Activated naive CD4-positive, alpha-beta T cell treated with anti-CD3 and anti-CD28 coated beads, Interleukin-2, amount 10 ng/mL, durations not matched to agents 7 days and 5 days (primary cell): ENCODE measurements around the gene FBXO48.

Source experiments
- CTCF ChIA-PET: fragments of 350-600 bp; sonication (Branson Sonifier 250); formaldehyde crosslinking; loops from one replicate; lab custom pipeline; 2021; ENCODE audit warnings: antibody characterized with exemption; lab: Charles Lee
- DNase-seq: peaks from one replicate; pipeline ENCODE4 v3.0.0-alpha.2; 2020
- H3K27ac Mint-ChIP-seq: one replicate; pipeline ENCODE4 v1.8.0; 2021; ENCODE audit warnings: mild to moderate bottlenecking, moderate library complexity, mixed read lengths
- H3K27me3 Mint-ChIP-seq: one replicate; pipeline ENCODE4 v1.8.0; 2021; ENCODE audit warnings: mild to moderate bottlenecking, mixed read lengths
- H3K36me3 Mint-ChIP-seq: one replicate; pipeline ENCODE4 v1.8.0; 2021; ENCODE audit warnings: mixed read lengths
- H3K4me1 Mint-ChIP-seq: one replicate; pipeline ENCODE4 v1.8.0; 2021; ENCODE audit warnings: mixed read lengths
- H3K4me3 Mint-ChIP-seq: one replicate; pipeline ENCODE4 v1.8.0; 2021; ENCODE audit warnings: mild to moderate bottlenecking, moderate library complexity, mixed read lengths
- H3K9me3 Mint-ChIP-seq: one replicate; pipeline ENCODE4 v1.8.0; 2021; ENCODE audit warnings: mixed read lengths

Gene FBXO48

GRCh38 chr2:68441179-68441993 lies 25.7 kb downstream of the FBXO48 start:
- no peaks in the 10 kb centered on the region for H3K36me3 Mint-ChIP-seq
- H3K9me3 Mint-ChIP-seq: no peaks in the 10 kb centered on the region
- H3K27ac Mint-ChIP-seq: peak overlapping the region; percentile 11
- H3K4me3 Mint-ChIP-seq: no peak overlapping the region
- H3K4me1 Mint-ChIP-seq: peaks cover 7% of the 10 kb centered on the region
- H3K27me3 Mint-ChIP-seq: peaks cover 24% of the 10 kb centered on the region
- DNase-seq: peak; percentile 85
- CTCF ChIA-PET: interaction anchor here (0.7 to 4.2 kb wide), 31 partner anchors 10 to 319 kb away, joined by 3 to 49 read pairs (median 4); no protein-coding TSS in a partner anchor

- no peak for DNase-seq
- CTCF ChIA-PET: interaction anchor here (0.7 kb wide), 1 partner anchor 78 kb away, joined by 3 read pairs; no protein-coding TSS in a partner anchor
- Mint-ChIP-seq H3K4me3 (no peak overlapping the region), H3K9me3 (no peaks in the 10 kb centered on the region), H3K27ac (no peak overlapping the region), H3K4me1 (peaks cover 7% of the 10 kb centered on the region), H3K27me3 (peaks cover 27% of the 10 kb centered on the region), H3K36me3 (no peaks in the 10 kb centered on the region)
These were observed 28.4 kb downstream of the FBXO48 start for GRCh38 chr2:68438455-68439303.

- H3K4me3 Mint-ChIP-seq: no peak overlapping the region
- DNase-seq: no peak
- H3K4me1 Mint-ChIP-seq: peaks cover 3% of the 10 kb centered on the region
- H3K27ac Mint-ChIP-seq: no peak overlapping the region
- no peaks in the 10 kb centered on the region for H3K36me3 Mint-ChIP-seq
- CTCF ChIA-PET: interaction anchor here (0.8 to 0.9 kb wide), 2 partner anchors 55 to 153 kb away, joined by 3 read pairs; no protein-coding TSS in a partner anchor
- H3K27me3 Mint-ChIP-seq: peaks cover 31% of the 10 kb centered on the region
- no peaks in the 10 kb centered on the region for H3K9me3 Mint-ChIP-seq
These were observed 30.8 kb downstream of the FBXO48 start for GRCh38 chr2:68436270-68436669.

GRCh38 chr2:68435615-68436014 lies 31.5 kb downstream of the FBXO48 start:
- peaks cover 32% of the 10 kb centered on the region for H3K27me3 Mint-ChIP-seq
- H3K4me3 Mint-ChIP-seq: no peak overlapping the region
- H3K4me1 Mint-ChIP-seq: peaks cover 3% of the 10 kb centered on the region
- CTCF ChIA-PET: no interaction called here
- DNase-seq: no peak
- H3K27ac Mint-ChIP-seq: no peak overlapping the region
- H3K9me3 Mint-ChIP-seq: no peaks in the 10 kb centered on the region
- H3K36me3 Mint-ChIP-seq: no peaks in the 10 kb centered on the region

GRCh38 chr2:68434981-68435380 lies 32.1 kb downstream of the FBXO48 start:
- H3K36me3 Mint-ChIP-seq: no peaks in the 10 kb centered on the region
- H3K4me1 Mint-ChIP-seq: peaks cover 3% of the 10 kb centered on the region
- peaks cover 28% of the 10 kb centered on the region for H3K27me3 Mint-ChIP-seq
- no peak for DNase-seq
- H3K4me3 Mint-ChIP-seq: no peak overlapping the region
- H3K9me3 Mint-ChIP-seq: no peaks in the 10 kb centered on the region
- H3K27ac Mint-ChIP-seq: no peak overlapping the region
- CTCF ChIA-PET: no interaction called here

GRCh38 chr2:68432696-68433658 lies 34.1 kb downstream of the FBXO48 start:
- no peaks in the 10 kb centered on the region for H3K36me3 Mint-ChIP-seq
- no peak overlapping the region for H3K4me3 Mint-ChIP-seq
- no peak overlapping the region for H3K27ac Mint-ChIP-seq
- no peak for DNase-seq
- no peaks in the 10 kb centered on the region for H3K9me3 Mint-ChIP-seq
- peaks cover 17% of the 10 kb centered on the region for H3K27me3 Mint-ChIP-seq
- CTCF ChIA-PET: interaction anchor here (1.5 kb wide), 1 partner anchor 8 kb away, joined by 11 read pairs; no protein-coding TSS in a partner anchor
- H3K4me1 Mint-ChIP-seq: no peaks in the 10 kb centered on the region

- peaks cover 13% of the 10 kb centered on the region for H3K27me3 Mint-ChIP-seq
- no peak for DNase-seq
- no peaks in the 10 kb centered on the region for H3K36me3 Mint-ChIP-seq
- no peaks in the 10 kb centered on the region for H3K9me3 Mint-ChIP-seq
- no peak overlapping the region for H3K4me3 Mint-ChIP-seq
- no peak overlapping the region for H3K27ac Mint-ChIP-seq
- no peaks in the 10 kb centered on the region for H3K4me1 Mint-ChIP-seq
- CTCF ChIA-PET: interaction anchor here (1.1 to 1.5 kb wide), 2 partner anchors 10 to 75 kb away, joined by 3 to 11 read pairs; no protein-coding TSS in a partner anchor
These were observed 35.6 kb downstream of the FBXO48 start for GRCh38 chr2:68431316-68431972.

GRCh38 chr2:68429311-68429826 lies 37.7 kb downstream of the FBXO48 start:
- H3K27me3 Mint-ChIP-seq: peaks cover 5% of the 10 kb centered on the region
- no peak overlapping the region for H3K27ac Mint-ChIP-seq
- no peak for DNase-seq
- no peaks in the 10 kb centered on the region for H3K9me3 Mint-ChIP-seq
- no peak overlapping the region for H3K4me3 Mint-ChIP-seq
- H3K36me3 Mint-ChIP-seq: no peaks in the 10 kb centered on the region
- CTCF ChIA-PET: interaction anchor here (1.2 to 1.3 kb wide), 2 partner anchors 12 to 67 kb away, joined by 4 to 6 read pairs; no protein-coding TSS in a partner anchor
- H3K4me1 Mint-ChIP-seq: no peaks in the 10 kb centered on the region

GRCh38 chr2:68428746-68429145 lies 38.3 kb downstream of the FBXO48 start:
- Mint-ChIP-seq H3K27me3 (peaks cover 5% of the 10 kb centered on the region), H3K4me3 (no peak overlapping the region), H3K9me3 (no peaks in the 10 kb centered on the region), H3K27ac (no peak overlapping the region), H3K36me3 (no peaks in the 10 kb centered on the region), H3K4me1 (no peaks in the 10 kb centered on the region)
- CTCF ChIA-PET: interaction anchor here (0.6 to 1.3 kb wide), 3 partner anchors 13 to 137 kb away, joined by 3 to 6 read pairs (median 4); no protein-coding TSS in a partner anchor
- DNase-seq: no peak

GRCh38 chr2:68428126-68428525 lies 39.0 kb downstream of the FBXO48 start:
- Mint-ChIP-seq H3K4me3 (no peak overlapping the region), H3K27ac (no peak overlapping the region), H3K36me3 (no peaks in the 10 kb centered on the region), H3K27me3 (peaks cover 5% of the 10 kb centered on the region), H3K9me3 (no peaks in the 10 kb centered on the region), H3K4me1 (no peaks in the 10 kb centered on the region)
- CTCF ChIA-PET: interaction anchor here (0.6 to 1.8 kb wide), 4 partner anchors 14 to 137 kb away, joined by 3 to 6 read pairs (median 5); no protein-coding TSS in a partner anchor
- DNase-seq: no peak

GRCh38 chr2:68426848-68427579 lies 40.1 kb downstream of the FBXO48 start:
- H3K4me3 Mint-ChIP-seq: no peak overlapping the region
- DNase-seq: no peak
- no peaks in the 10 kb centered on the region for H3K9me3 Mint-ChIP-seq

GRCh38 chr2:68426446-68426845 lies 40.6 kb downstream of the FBXO48 start:
- CTCF ChIA-PET: interaction anchor here (1.8 kb wide), 1 partner anchor 16 kb away, joined by 6 read pairs; no protein-coding TSS in a partner anchor
- Mint-ChIP-seq H3K4me3 (no peak overlapping the region), H3K36me3 (no peaks in the 10 kb centered on the region), H3K4me1 (no peaks in the 10 kb centered on the region), H3K9me3 (no peaks in the 10 kb centered on the region), H3K27me3 (peaks cover 3% of the 10 kb centered on the region), H3K27ac (no peak overlapping the region)
- DNase-seq: no peak

More at GRCh38 chr2:68426848-68427579, 40.1 kb downstream of the FBXO48 start:
- peaks cover 5% of the 10 kb centered on the region for H3K27me3 Mint-ChIP-seq
- CTCF ChIA-PET: interaction anchor here (1.8 kb wide), 1 partner anchor 15 kb away, joined by 6 read pairs; no protein-coding TSS in a partner anchor
- no peaks in the 10 kb centered on the region for H3K4me1 Mint-ChIP-seq
- no peaks in the 10 kb centered on the region for H3K36me3 Mint-ChIP-seq
- no peak overlapping the region for H3K27ac Mint-ChIP-seq
